GM21447 (cell line): ENCODE measurements around the gene MUC2.

Experiments used
- ATAC-seq: cut with Tn5 transposase; IDR thresholded peaks from one replicate; pipeline ENCODE4 v1.9.1; 2021; ENCODE audit not compliant: unreplicated experiment

Gene MUC2

DNA sequence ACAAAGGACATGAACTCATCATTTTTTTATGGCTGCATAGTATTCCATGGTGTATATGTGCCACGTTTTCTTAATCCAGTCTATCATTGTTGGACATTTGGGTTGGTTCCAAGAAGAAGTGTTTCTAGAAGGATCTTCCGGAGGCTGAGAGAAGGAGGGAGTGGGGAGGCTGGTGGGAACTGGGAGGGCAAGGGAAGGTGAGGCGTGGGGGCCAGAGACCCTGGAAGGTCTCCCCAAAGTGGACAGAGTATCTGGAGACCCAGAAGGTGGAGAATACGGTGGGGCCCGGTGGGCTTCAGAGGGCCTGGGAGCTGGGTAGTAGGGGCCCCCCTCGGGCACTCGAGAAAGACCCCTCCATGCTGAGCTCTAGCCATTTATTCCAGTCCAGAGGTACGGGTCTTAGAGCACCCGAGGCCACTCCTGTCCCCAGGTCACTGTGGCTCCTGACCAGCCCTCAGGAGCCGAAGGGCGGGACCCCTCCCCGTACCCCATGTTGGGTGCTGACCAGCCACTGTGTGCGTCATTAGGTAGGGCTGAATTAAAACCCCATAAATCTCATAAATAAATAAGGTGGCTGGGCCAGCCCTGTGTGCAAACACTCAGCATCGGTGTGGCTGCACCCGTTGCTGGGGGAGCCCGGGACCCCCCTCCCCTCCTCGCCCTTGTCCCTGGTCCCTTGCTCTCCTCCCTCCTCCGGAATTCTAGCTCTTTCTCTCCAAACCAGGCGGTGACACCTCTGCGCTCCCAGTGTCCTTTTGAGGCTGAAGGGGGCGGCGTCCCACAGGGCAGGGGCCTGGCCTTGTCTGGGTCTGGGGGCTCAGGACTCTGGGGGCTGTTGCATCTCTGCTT lies 44.3 kb downstream of the MUC2 start:
- ATAC-seq = no peak

DNA sequence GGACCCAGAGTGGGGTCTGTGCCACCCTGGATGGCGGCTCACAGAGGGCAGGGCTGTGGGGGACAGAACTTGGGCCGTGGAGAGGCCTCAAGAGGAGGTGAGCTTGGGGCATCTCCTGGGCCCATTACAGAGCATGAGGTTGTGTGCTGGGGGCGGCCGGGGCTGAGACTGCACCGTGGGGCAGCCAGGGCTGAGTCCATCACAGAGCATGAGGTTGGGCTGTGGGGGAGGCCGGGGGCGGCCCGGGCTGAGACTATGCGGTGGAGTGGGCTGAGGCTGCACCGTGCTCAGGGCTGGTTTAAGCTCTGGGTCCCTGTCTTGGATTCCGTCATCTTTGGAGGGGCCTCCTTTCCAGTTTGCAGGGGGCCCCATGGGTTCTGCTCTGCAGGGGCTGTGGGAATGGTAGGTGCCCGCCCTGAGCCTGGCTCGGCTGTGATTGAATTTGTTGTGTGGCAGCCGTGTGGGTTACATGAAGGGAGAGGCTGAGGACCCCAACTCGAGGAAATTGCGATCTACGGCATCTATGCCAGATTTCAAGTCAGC lies 45.0 kb downstream of the MUC2 start:
- no peak for ATAC-seq

DNA sequence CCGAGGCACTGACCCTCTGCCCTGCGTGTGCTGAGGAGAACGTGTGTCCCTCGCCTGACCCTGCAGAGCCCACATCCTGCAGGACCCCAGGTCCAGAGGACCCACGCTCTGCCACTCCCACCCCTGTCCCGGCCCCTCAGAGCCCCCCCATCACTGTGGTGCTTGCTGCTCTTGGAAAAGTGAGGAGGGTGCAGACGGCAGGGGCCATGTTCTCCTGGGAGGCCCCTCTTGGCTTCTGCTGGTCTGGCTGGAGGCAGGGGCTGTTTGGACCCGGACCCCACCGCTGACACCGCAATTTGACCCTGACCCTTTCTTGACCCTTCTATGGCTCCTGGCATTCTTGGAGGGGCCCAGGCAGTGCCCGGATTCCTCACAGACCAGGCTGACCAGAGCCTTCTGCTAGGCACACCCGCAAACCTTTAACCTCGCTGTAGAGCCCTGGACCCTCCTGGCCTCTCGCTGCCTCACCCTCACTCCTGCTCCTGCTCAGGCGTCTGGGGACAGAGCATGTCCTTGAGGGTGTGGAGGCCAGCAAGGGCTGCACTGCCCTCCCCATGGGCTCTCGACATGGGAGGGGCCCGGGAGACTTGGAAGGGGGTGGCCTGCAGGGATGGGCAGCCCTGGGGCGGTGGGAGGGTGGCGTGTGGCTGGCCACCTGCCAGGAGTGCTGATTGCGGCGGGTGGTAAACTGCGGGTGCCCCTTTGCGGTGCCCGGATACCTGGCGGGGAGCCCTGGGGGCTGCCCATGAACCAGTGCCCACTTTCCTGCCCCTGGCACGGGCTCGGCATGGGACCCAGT lies 46.1 kb downstream of the MUC2 start:
- ATAC-seq = no peak

DNA sequence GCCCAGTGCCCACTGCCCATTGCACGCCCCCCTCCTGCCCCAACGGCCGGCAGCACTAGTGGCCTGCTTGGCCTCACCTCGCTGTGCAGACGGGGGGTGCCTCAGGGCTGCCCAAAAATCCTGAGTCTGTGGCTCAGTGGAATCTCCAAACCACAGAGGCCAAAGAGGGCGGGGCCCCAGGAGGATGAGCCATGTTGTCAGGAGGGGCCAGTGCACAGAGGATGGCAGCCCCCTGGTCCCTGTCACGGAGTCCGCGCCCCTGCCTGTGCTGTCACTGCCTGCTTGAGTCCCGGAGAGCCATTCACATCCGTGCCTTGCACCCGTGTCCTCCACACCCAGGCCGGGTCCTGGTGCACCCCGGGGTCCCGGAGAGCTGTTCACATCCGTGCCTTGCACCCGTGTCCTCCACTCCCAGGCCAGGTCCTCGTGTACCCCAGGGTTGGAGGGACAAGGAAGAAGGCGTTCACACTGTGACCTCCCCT lies 46.7 kb downstream of the MUC2 start:
- ATAC-seq = no peak

DNA sequence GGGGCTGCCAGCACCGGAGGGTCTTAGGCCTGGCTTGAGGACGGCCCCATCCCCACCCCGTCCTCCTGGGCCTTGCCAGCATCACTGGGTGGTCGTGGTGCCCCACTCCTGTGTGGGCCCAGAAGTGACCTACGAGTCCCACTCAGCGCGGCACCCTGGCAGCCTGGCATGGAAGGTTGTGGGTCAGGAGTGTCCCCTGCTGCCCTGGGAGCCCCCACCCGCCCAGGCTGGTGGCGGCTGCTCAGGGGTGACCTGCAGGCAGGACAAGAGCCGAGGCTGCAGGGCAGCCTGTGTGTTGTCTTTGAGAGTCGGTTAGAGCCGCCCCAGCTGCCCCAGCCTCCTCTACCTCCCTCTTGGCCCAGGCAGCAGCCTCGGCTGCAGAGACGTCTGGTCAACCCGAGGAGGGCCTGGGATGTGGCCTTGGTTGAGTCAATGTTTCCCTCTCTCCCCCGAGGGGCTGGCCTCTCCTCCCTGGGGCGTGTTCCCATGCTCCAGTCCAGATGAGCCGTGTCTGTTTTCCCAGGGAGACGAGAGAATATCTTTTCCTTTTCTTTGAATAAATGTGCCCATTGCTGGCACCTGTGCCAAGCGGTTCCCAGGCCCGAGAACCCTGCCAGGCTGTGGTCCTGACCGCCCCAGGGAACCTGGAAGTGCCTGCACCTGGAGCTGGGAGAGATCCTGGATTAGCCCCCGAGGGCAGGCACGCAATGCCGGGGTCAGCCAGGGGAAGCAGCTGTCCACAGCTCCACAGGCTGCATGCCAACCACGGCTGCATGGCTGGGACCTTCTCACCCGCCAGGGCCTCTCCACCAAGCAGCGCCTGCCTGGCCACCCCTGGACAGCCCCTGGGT lies 47.4 kb downstream of the MUC2 start:
- ATAC-seq = no peak

DNA sequence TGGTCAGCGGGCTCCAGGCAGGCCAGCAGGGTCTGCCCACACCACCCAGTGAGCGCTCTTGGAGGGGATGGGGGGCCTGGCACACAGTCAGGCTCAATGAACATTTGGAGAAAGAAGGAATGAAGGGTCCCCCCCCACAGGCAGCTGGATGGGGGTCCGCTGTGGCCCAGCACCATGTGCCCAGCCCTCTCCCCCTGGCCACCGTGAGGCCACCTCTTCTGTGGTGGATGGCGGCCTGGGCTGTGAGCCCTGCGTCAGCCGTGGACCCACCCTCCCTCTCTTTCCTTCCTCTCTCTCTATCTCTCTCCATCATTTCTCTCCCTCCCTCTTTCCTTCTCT lies 48.0 kb downstream of the MUC2 start:
- ATAC-seq = no peak

DNA sequence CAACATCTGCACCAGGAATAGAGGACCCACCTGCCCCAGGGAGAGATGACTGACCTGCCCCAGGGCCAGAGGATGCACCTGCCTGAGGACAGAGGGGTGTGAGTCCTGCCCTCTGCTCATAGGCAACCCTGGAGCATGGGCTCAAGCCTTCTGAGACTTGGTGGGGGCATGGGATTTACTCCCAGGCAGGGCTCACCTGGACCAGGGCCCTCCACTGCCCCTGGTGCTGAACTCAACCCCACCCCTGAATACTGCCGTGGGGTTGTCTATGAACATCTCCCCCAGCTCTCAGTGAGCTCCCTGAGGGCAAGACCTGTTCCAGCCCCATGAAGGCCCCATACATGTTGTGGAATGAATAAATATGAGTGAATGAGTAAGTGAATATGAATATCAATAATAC lies 49.3 kb downstream of the MUC2 start:
- ATAC-seq = no peak
